GM06990 (cell line): ENCODE measurements around the gene LPCAT1.
A peak's percentile ranks its signal among the peaks of the same experiment; 100 is the strongest.

ENCODE experiments used
- DNase-seq: peaks from one replicate; pipeline ENCODE4 v3.0.0-alpha.2; 2011; ENCODE audit not compliant: insufficient read length; ENCODE audit errors: extremely low read depth
- H3K27me3 ChIP-seq: replicated peaks from 2 replicates; pipeline ENCODE4 v1.6.0; 2011; ENCODE audit warnings: low read length; ENCODE audit not compliant: control insufficient read depth, insufficient read depth
- H3K36me3 ChIP-seq: 2 replicates; pipeline ENCODE4 v1.5.1; 2011; ENCODE audit warnings: low read length; ENCODE audit not compliant: control insufficient read depth, insufficient read depth
- H3K4me3 ChIP-seq: replicated peaks from 2 replicates; pipeline ENCODE4 v1.5.1; 2011; ENCODE audit warnings: low read depth, mild to moderate bottlenecking, control low read depth, low read length
- CTCF ChIP-seq: IDR thresholded peaks from 2 replicates; pipeline ENCODE4 v1.5.1; 2011; ENCODE audit warnings: low read length, control low read depth, mild to moderate bottlenecking, inconsistent platforms; ENCODE audit not compliant: insufficient read depth, poor library complexity, severe bottlenecking

LPCAT1 gene

GRCh38 chr5:1488882-1489680, 34.7 kb downstream of the LPCAT1 start:
- no peak for TF ChIP-seq CTCF
- Histone ChIP-seq H3K4me3 (peak overlapping the region; percentile 63), H3K27me3 (no peaks in the 10 kb centered on the region), H3K36me3 (peaks cover 40% of the 10 kb centered on the region)
- DNase-seq, result peak; percentile 75

- no peak overlapping the region for H3K4me3 ChIP-seq
- no peak for TF ChIP-seq CTCF
- peaks cover 45% of the 10 kb centered on the region for H3K36me3 ChIP-seq
These were observed 36.5 kb downstream of the LPCAT1 start for GRCh38 chr5:1487079-1487764.

GRCh38 chr5:1486271-1486670, 37.5 kb downstream of the LPCAT1 start:
- Histone ChIP-seq H3K36me3 (peaks cover 48% of the 10 kb centered on the region), H3K4me3 (no peak overlapping the region), H3K27me3 (no peaks in the 10 kb centered on the region)
- TF ChIP-seq CTCF, result no peak
- DNase-seq, result no peak

More at GRCh38 chr5:1487079-1487764, 36.5 kb downstream of the LPCAT1 start:
- H3K27me3 ChIP-seq, result no peaks in the 10 kb centered on the region
- DNase-seq, result no peak

GRCh38 chr5:1485579-1486118, 38.1 kb downstream of the LPCAT1 start:
- Histone ChIP-seq H3K36me3 (peaks cover 51% of the 10 kb centered on the region), H3K27me3 (no peaks in the 10 kb centered on the region), H3K4me3 (no peak overlapping the region)
- no peak for TF ChIP-seq CTCF
- no peak for DNase-seq

- Histone ChIP-seq H3K36me3 (peaks cover 51% of the 10 kb centered on the region), H3K27me3 (no peaks in the 10 kb centered on the region), H3K4me3 (peak overlapping the region; percentile 33; the same call in 1 of the 2 replicates)
- no peak for TF ChIP-seq CTCF
- DNase-seq, result peak; percentile 82
These were observed 38.8 kb downstream of the LPCAT1 start for GRCh38 chr5:1484730-1485578.
